ENCODE results near the gene TRIM42.

TRIM42 gene

DNA sequence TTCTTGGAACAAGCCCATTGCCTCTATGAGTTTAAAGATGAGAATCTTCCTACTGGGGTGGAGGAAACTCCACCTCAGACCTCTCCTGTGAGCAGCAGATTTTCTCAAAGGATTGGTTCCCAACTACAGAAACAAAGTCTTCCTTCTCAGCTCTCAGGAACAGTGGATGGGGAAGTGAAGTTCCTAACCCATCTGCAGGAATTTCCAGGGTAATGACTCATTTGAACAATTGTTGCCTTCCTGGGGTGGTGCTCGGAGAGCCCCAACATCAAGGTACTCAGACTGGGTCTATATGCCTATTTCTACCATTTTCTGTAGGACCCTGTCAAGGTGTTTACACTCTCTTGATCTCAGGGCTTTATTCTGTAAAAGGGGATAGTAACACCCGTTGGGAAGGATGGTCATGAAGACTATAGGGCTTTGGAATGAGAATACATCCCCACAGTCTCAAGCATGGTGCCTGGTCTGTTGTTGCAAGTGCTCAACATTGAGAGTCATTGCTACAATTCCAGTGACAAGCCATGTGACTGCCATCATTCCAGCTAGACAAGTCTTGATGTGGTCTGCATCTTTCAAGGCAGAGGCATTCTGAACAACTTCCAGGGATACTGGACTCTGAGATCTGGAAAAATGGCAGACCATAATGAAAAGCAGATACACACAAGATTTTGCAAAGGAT is 33.0 kb downstream of the TRIM42 start (continued):
- no peak for TF ChIP-seq GFI1B (tag by site-specific recombination; IDR thresholded peaks at IDR 0.05)
- no peak for TF ChIP-seq ZFP37 (tag by site-specific recombination; IDR thresholded peaks at IDR 0.05)
- no peak for TF ChIP-seq SP7 (tag by site-specific recombination; IDR thresholded peaks at IDR 0.05)

DNA sequence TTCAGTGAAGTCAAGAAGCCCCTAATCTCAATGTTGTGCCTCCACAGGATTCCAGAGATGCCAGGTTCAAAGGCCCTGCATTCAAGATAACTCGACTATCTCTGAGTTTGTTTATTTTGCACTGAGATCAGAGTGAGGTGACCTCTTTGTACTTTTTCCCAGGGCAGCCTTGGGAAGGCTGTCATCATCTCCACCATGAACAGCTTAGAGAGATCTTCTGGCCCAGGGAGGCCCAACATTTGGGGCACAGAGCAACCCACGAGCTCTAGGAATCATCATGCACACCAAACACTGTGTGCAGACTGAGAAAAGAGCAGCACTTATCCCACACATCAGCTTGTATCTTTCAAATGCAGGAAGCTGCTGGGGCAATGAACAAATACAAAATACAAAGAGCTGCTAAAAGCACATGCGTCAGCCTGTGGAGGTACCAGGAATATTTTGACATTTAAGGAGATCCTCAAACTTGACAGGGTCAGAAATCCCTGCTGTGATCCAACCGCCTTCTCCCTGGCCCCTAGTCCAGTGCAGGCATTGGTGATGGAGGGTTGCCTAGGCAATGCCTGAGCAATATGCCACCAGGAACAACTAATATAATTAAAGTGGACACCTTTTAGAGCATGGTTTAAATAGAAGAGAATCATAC is 33.6 kb downstream of the TRIM42 start:
- no peak overlapping the region for H3K4me3 ChIP-seq (ENCODE audit: low read depth, low read length)
- H3K36me3 ChIP-seq (ENCODE audit: control insufficient read depth in 2 of 2, insufficient read depth in 1 of 2, low read length in 2 of 2), result no peaks in the 10 kb centered on the region
- H3K4me1 ChIP-seq (ENCODE audit: control insufficient read depth, insufficient read depth, low read length), result no peaks in the 10 kb centered on the region
- TF ChIP-seq ZFP37 (tag by site-specific recombination; IDR thresholded peaks at IDR 0.05) (no peak), ZNF174 (tag by site-specific recombination; IDR thresholded peaks at IDR 0.05) (no peak)
- POLR2A ChIA-PET, result no interaction called here
- CTCF ChIA-PET, result interaction anchor here (1.1 kb wide), 1 partner anchor 774 kb away, joined by 3 read pairs; no protein-coding TSS in a partner anchor
- no peak overlapping the region for H3K27ac ChIP-seq (ENCODE audit: extremely low read depth, low read depth, low read length)
- no peaks in the 10 kb centered on the region for H3K9me3 ChIP-seq (ENCODE audit: control insufficient read depth, insufficient read depth, low read depth, low read length)

DNA sequence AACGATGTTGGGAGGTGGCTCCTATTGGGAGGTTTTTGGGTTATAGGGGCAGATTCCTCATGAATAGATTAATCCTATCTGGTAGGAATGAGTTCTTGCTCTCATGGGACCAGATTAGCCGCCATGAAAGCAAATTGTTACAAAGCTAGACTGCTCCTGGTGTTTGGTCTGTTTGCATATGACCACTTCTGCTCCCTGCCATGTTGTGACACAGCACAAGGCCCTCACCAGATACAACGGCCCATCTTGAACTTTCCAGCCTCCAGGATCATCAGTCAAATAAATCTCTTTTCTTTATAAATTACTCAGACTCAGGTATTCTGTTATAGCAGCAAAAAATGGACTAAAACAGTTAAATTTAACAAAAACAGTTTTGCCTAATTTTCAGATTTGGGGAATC is 34.4 kb downstream of the TRIM42 start:
- H3K36me3 ChIP-seq (ENCODE audit: control insufficient read depth in 2 of 2, insufficient read depth in 1 of 2, low read length in 2 of 2), result no peaks in the 10 kb centered on the region
- no peaks in the 10 kb centered on the region for H3K9me3 ChIP-seq (ENCODE audit: control insufficient read depth, insufficient read depth, low read depth, low read length)
- CTCF ChIA-PET, result no interaction called here
- H3K27ac ChIP-seq (ENCODE audit: extremely low read depth, low read depth, low read length), result no peak overlapping the region
- no peak for TF ChIP-seq ZNF341 (tag by site-specific recombination; IDR thresholded peaks at IDR 0.05; ENCODE audit: low read depth)
- no peak overlapping the region for H3K4me3 ChIP-seq (ENCODE audit: low read depth, low read length)
- H3K4me1 ChIP-seq (ENCODE audit: control insufficient read depth, insufficient read depth, low read length), result no peaks in the 10 kb centered on the region
- POLR2A ChIA-PET, result no interaction called here

DNA sequence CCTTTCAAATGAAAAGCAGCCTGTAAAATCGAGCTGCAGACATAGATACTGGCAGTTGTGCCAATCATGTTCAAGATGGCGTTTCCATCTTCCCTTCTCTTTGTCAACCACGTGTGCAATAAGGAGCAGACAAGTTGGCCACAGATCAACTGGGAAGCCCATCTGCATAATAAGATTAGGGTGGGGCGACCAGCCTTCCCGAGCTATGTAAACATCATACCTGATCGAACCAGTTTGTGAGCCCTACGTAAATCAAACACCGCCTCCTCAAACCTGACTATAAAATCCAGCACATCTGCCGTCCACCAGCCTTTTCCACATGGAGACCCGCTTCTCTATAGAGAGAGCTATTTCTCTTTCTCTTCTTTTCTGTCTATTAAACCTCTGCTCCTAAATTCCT is 37.2 kb downstream of the TRIM42 start:
- ChIA-PET POLR2A (interaction anchor here (0.7 kb wide), 1 partner anchor 240 kb away, joined by 3 read pairs; no protein-coding TSS in a partner anchor), CTCF (no interaction called here)
- TF ChIP-seq, protein P1, sequence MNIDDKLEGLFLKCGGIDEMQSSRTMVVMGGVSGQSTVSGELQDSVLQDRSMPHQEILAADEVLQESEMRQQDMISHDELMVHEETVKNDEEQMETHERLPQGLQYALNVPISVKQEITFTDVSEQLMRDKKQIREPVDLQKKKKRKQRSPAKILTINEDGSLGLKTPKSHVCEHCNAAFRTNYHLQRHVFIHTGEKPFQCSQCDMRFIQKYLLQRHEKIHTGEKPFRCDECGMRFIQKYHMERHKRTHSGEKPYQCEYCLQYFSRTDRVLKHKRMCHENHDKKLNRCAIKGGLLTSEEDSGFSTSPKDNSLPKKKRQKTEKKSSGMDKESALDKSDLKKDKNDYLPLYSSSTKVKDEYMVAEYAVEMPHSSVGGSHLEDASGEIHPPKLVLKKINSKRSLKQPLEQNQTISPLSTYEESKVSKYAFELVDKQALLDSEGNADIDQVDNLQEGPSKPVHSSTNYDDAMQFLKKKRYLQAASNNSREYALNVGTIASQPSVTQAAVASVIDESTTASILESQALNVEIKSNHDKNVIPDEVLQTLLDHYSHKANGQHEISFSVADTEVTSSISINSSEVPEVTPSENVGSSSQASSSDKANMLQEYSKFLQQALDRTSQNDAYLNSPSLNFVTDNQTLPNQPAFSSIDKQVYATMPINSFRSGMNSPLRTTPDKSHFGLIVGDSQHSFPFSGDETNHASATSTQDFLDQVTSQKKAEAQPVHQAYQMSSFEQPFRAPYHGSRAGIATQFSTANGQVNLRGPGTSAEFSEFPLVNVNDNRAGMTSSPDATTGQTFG (tag by site-specific recombination; IDR thresholded peaks at IDR 0.05; ENCODE audit: borderline replicate concordance), result no peak
- TF ChIP-seq ZNF324 (tag by site-specific recombination; IDR thresholded peaks at IDR 0.05) (no peak), ZNF610 (tag by site-specific recombination; IDR thresholded peaks at IDR 0.05; ENCODE audit: borderline replicate concordance) (no peak), ZNF558 (tag by site-specific recombination; IDR thresholded peaks at IDR 0.05) (no peak), HOXD13 (CRISPR knock-in tag; IDR thresholded peaks at IDR 0.05; ENCODE audit: borderline replicate concordance) (no peak), GLI2 (tag by site-specific recombination; IDR thresholded peaks at IDR 0.05; ENCODE audit: borderline replicate concordance, low read depth) (no peak), ZNF670 (tag by site-specific recombination; IDR thresholded peaks at IDR 0.05; ENCODE audit: low read depth) (no peak), ZNF596 (tag by site-specific recombination; IDR thresholded peaks at IDR 0.05) (no peak), ZNF514 (tag by site-specific recombination; IDR thresholded peaks at IDR 0.05) (no peak), GFI1B (tag by site-specific recombination; IDR thresholded peaks at IDR 0.05) (no peak), ZNF548 (tag by site-specific recombination; IDR thresholded peaks at IDR 0.05) (no peak), ZNF266 (tag by site-specific recombination; IDR thresholded peaks at IDR 0.05; ENCODE audit: low read depth) (no peak), ZNF423 (tag by site-specific recombination; IDR thresholded peaks at IDR 0.05) (no peak), ZNF341 (tag by site-specific recombination; IDR thresholded peaks at IDR 0.05; ENCODE audit: low read depth) (no peak), SP7 (tag by site-specific recombination; IDR thresholded peaks at IDR 0.05) (no peak), ZFHX2 (tag by site-specific recombination; conservative IDR thresholded peaks at IDR 0.05) (no peak), ZNF560 (tag by site-specific recombination; IDR thresholded peaks at IDR 0.05; ENCODE audit: borderline replicate concordance) (no peak)
- TF ChIP-seq, protein P2, sequence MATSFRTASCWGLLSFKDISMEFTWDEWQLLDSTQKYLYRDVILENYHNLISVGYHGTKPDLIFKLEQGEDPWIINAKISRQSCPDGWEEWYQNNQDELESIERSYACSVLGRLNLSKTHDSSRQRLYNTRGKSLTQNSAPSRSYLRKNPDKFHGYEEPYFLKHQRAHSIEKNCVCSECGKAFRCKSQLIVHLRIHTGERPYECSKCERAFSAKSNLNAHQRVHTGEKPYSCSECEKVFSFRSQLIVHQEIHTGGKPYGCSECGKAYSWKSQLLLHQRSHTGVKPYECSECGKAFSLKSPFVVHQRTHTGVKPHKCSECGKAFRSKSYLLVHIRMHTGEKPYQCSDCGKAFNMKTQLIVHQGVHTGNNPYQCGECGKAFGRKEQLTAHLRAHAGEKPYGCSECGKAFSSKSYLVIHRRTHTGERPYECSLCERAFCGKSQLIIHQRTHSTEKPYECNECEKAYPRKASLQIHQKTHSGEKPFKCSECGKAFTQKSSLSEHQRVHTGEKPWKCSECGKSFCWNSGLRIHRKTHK (tag by site-specific recombination; IDR thresholded peaks at IDR 0.05), result no peak
- Histone ChIP-seq H3K4me1 (ENCODE audit: control insufficient read depth, insufficient read depth, low read length) (no peaks in the 10 kb centered on the region), H3K4me3 (ENCODE audit: low read depth, low read length) (no peak overlapping the region), H3K36me3 (ENCODE audit: control insufficient read depth in 2 of 2, insufficient read depth in 1 of 2, low read length in 2 of 2) (no peaks in the 10 kb centered on the region), H3K27ac (ENCODE audit: extremely low read depth, low read depth, low read length) (no peak overlapping the region), H3K9me3 (ENCODE audit: control insufficient read depth, insufficient read depth, low read depth, low read length) (no peaks in the 10 kb centered on the region)
